K562 (cell line): ENCODE measurements around the gene KRT28. TPM values are rescaled to one million over a fixed set of nuclear protein-coding genes. Genes with fewer than 3 reads are reported as not detected.
A peak's percentile ranks its signal among the peaks of the same experiment; 100 is the strongest.

Source experiments
- ATAC-seq: fragments of 200-7000 bp; cut with Tn5 transposase; 3 replicates; pipeline ENCODE4 v1.9.1; 2020; ENCODE audit warnings: moderate library complexity
- BruUV-seq: library from RNA; stranded (reverse); fragments of 400-500 nt; replicated peaks from 2 replicates; lab custom pipeline; 2021; lab: Mats Ljungman, UMichigan
- CTCF ChIA-PET: fragments of 300-600 bp; formaldehyde crosslinking; extraction: SDS; loops from one replicate; lab custom pipeline; 2021; ENCODE audit warnings: low intra/inter-chr PET ratio; lab: Yijun Ruan, JAX
- POLR2A ChIA-PET: fragments of 300-600, 350-650 bp; sonication (Branson Sonifier 250); formaldehyde crosslinking; extraction: SDS; loops from one replicate; lab custom pipeline; 2021; ENCODE audit warnings: antibody characterized with exemption, inconsistent platforms; lab: Yijun Ruan, JAX
- DNase-seq, 4 experiments: peaks; one replicate each; pipeline versions ENCODE4 v3.0.0 to v3.0.0-alpha.2; 2011 to 2018; ENCODE audit warnings: low spot score in 3 of 4, mixed read lengths in 3 of 4; ENCODE audit errors: extremely low read depth in 1 of 4
- FAIRE-seq: peaks from 2 replicates; lab custom pipeline; 2011; peaks lifted over from hg19 to GRCh38; lab: Jason Lieb, UNC
- H2AFZ ChIP-seq: 2 replicates; pipeline ENCODE4 v1.6.0; 2011; ENCODE audit warnings: low read depth, low read length, control low read depth, inconsistent platforms
- H3K27ac ChIP-seq: fragments of 200-600 bp; 3 replicates; pipeline ENCODE4 v1.8.0; 2011; ENCODE audit warnings: low read depth, mild to moderate bottlenecking, control low read depth, inconsistent platforms, low read length, moderate library complexity, mixed read lengths; ENCODE audit errors: extremely low read depth
- H3K27me3 ChIP-seq, 2 experiments: fragments of 300-600 bp in 1 of 2; 2 replicates in 1 of 2; 3 replicates in 1 of 2; pipeline versions ENCODE4 v1.6.0 to v1.8.0; 2011; ENCODE audit warnings: inconsistent platforms in 2 of 2, low read length in 2 of 2, mild to moderate bottlenecking in 1 of 2, mixed read lengths in 1 of 2, moderate library complexity in 1 of 2; ENCODE audit not compliant: control insufficient read depth in 2 of 2, insufficient read depth in 2 of 2
- H3K36me3 ChIP-seq: fragments of 300-600 bp; 3 replicates; pipeline ENCODE4 v1.8.0; 2011; ENCODE audit warnings: mild to moderate bottlenecking, low read length, inconsistent platforms; ENCODE audit not compliant: control insufficient read depth, insufficient read depth
- H3K4me1 ChIP-seq, 2 experiments: fragments of 200-600 bp in 1 of 2; replicated peaks in 1 of 2; 2 replicates in 1 of 2; 3 replicates in 1 of 2; pipeline versions ENCODE4 v1.5.1 to v1.8.0; 2011; ENCODE audit warnings: inconsistent platforms in 2 of 2, low read length in 2 of 2, mild to moderate bottlenecking in 1 of 2, mixed read lengths in 1 of 2, moderate library complexity in 1 of 2; ENCODE audit not compliant: control insufficient read depth in 2 of 2, insufficient read depth in 2 of 2
- H3K4me2 ChIP-seq: 2 replicates; pipeline ENCODE4 v1.6.1; 2011; ENCODE audit warnings: low read length, control low read depth, inconsistent platforms, mixed read lengths; ENCODE audit not compliant: insufficient read depth
- H3K4me3 ChIP-seq: fragments of 200-600 bp; sonication (generic), shearing (Covaris generic); 2 replicates; pipeline ENCODE4 v1.5.1; 2016; ENCODE audit warnings: control low read depth, inconsistent platforms
- H3K79me2 ChIP-seq: fragments of 200-600 bp; 3 replicates; pipeline ENCODE4 v1.8.0; 2011; ENCODE audit warnings: low read length, inconsistent platforms; ENCODE audit not compliant: control insufficient read depth, insufficient read depth
- H3K9ac ChIP-seq, 2 experiments: 2 replicates each; pipeline versions ENCODE4 v1.6.0 to v1.6.1; 2011; ENCODE audit warnings: low read depth in 2 of 2, low read length in 2 of 2, control low read depth in 1 of 2, inconsistent platforms in 1 of 2, mild to moderate bottlenecking in 1 of 2, mixed read lengths in 1 of 2; ENCODE audit not compliant: insufficient read depth in 1 of 2
- H3K9me1 ChIP-seq: one replicate; pipeline ENCODE4 v1.6.0; 2011; ENCODE audit warnings: inconsistent platforms, mild to moderate bottlenecking, low read length, moderate library complexity; ENCODE audit not compliant: control insufficient read depth, insufficient read depth
- H3K9me3 ChIP-seq: replicated peaks from 2 replicates; pipeline ENCODE4 v1.5.1; 2011; ENCODE audit warnings: low read depth, low read length, inconsistent platforms; ENCODE audit not compliant: control insufficient read depth, insufficient read depth
- H4K20me1 ChIP-seq: replicated peaks from 2 replicates; pipeline ENCODE4 v1.6.1; 2011; ENCODE audit warnings: low read length, inconsistent platforms, mixed read lengths; ENCODE audit not compliant: control insufficient read depth, insufficient read depth
- ARHGAP35 ChIP-seq: fragments of 450-650 bp; IDR thresholded peaks from 2 replicates; pipeline ENCODE4 v1.6.1; 2018; ENCODE audit not compliant: partially characterized antibody
- EHMT2 ChIP-seq: fragments of 450-650 bp; IDR thresholded peaks from 2 replicates; pipeline ENCODE4 v1.6.1; 2018; ENCODE audit warnings: antibody characterized with exemption
- RFX1 ChIP-seq: fragments of 450-650 bp; IDR thresholded peaks from 2 replicates; pipeline ENCODE4 v1.6.1; 2016; ENCODE audit warnings: mild to moderate bottlenecking, moderate library complexity
- ZNF561 ChIP-seq: fragments of 450-650 bp; formaldehyde crosslinking; conservative IDR thresholded peaks from 2 replicates; pipeline ENCODE4 v1.4.0; 2020; ENCODE audit warnings: mild to moderate bottlenecking, moderate library complexity
- WGBS: fragments of 100-300 bp; shearing (Covaris generic); methylation state at CpG from one replicate; pipeline ENCODE4 v1.1.6; 2016; ENCODE audit warnings: low coverage, mixed read lengths; ENCODE audit not compliant: insufficient coverage; ENCODE audit errors: missing lambda C conversion rate; 5-methylcytosine and 5-hydroxymethylcytosine counted together
- in situ Hi-C: fragments of 300-500 bp; cut with MboI; formaldehyde crosslinking; loops from 4 replicates; pipeline ENCODE4 v1.15.0; 2018; ENCODE audit warnings: inconsistent platforms, mixed read lengths
- intact Hi-C: fragments of 100-400 bp; cut with micrococcal nuclease; formaldehyde crosslinking; loops from 2 replicates; pipeline ENCODE4 v1.14.2; 2022
- polyA plus RNA-seq, 8 experiments: library from polyadenylated mRNA; depleted of rRNA in 4 of 8; stranded (reverse) in 5 of 8; unstranded in 3 of 8; fragments of >200 nt; fragmentation: Nextera tagmentation in 2 of 8; fragmentation: Illumina TruSeq in 1 of 8; extraction: Ambion mirVana in 2 of 8; extraction: Trizol in 1 of 8; gene quantifications; 2 replicates each; pipeline versions ENCODE4 v1.2.1 to v1.2.3, GENCODE V29; 2011 to 2014; ENCODE audit warnings: inconsistent platforms in 1 of 8, missing spikeins in 1 of 8
- total RNA-seq, 7 experiments: library from RNA; depleted of rRNA in 6 of 7; stranded (reverse); fragments of >200 nt in 6 of 7; fragmentation: Illumina TruSeq in 2 of 7; extraction: Trizol in 2 of 7; gene quantifications; 2 replicates each; pipeline versions ENCODE4 v1.2.1 to v1.2.3, GENCODE V29; 2011 to 2021; ENCODE audit warnings: low replicate concordance in 1 of 7
- TF ChIP-seq, protein P1 (sequence below), 2 experiments: fragments of 450-650 bp; formaldehyde crosslinking in 1 of 2; IDR thresholded peaks; 2 replicates each; pipeline versions ENCODE4 v1.4.0 to v1.6.1; 2014 to 2020; ENCODE audit warnings: mild to moderate bottlenecking in 2 of 2, borderline replicate concordance in 1 of 2, low read depth in 1 of 2

Gene KRT28
- total and polyA plus RNA-seq, 9 of the 15 experiments (the other 6 are each of a cell fraction or from before 2014, with no cell fraction given) = not detected

- no peak for DNase-seq
- ChIA-PET CTCF (no interaction called here), POLR2A (interaction anchor here (1.2 to 2.0 kb wide), 3 partner anchors 9 to 881 kb away, joined by 3 to 8 read pairs (median 3); no protein-coding TSS in a partner anchor)
- Histone ChIP-seq H3K9me3 (no peaks in the 10 kb centered on the region), H3K27me3 (peaks cover 3 to 10% of the 10 kb centered on the region in 2 experiments; a peak in 3 of 5 replicates), H3K4me1 (no peaks in the 10 kb centered on the region; a peak in 1 of 5 replicates), H3K36me3 (no peaks in the 10 kb centered on the region), H4K20me1 (no peaks in the 10 kb centered on the region), H3K9ac (no peak overlapping the region), H3K4me2 (no peak overlapping the region), H2AFZ (no peak overlapping the region), H3K4me3 (no peak overlapping the region), H3K9me1 (no peaks in the 10 kb centered on the region), H3K27ac (no peak overlapping the region), H3K79me2 (no peaks in the 10 kb centered on the region)
- no peak for FAIRE-seq
- 42% methylated on average over 2 of the region's 2 CpGs for WGBS
- intact Hi-C loops = no loop called here
- TF ChIP-seq RFX1 = peak; percentile 20; the same call in 1 of the 2 replicates
- no peak for TF ChIP-seq ZNF561 (CRISPR knock-in tag)
- no peak for ATAC-seq
- in situ Hi-C loops = loop anchor here (10.0 kb wide), 1 partner anchor 95 kb away; no protein-coding TSS in a partner anchor
- BruUV-seq = no TSS peak
These were observed 10.1 kb upstream of the KRT28 start for GRCh38 chr17:40809721-40810421.

- ATAC-seq (no peak), DNase-seq (no peak), FAIRE-seq (no peak)
- H3K4me1 ChIP-seq = no peaks in the 10 kb centered on the region; a peak in 1 of 5 replicates
- no peak overlapping the region for H3K9ac ChIP-seq
- POLR2A ChIA-PET = interaction anchor here (0.8 kb wide), 1 partner anchor 973 kb away, joined by 3 read pairs; no protein-coding TSS in a partner anchor
- no peak overlapping the region for H3K4me2 ChIP-seq
- intact Hi-C loops = no loop called here
- peaks cover 3 to 10% of the 10 kb centered on the region in 2 experiments; a peak in 4 of 5 replicates for H3K27me3 ChIP-seq
- no peaks in the 10 kb centered on the region for H3K9me1 ChIP-seq
- H3K9me3 ChIP-seq = no peaks in the 10 kb centered on the region
- H3K79me2 ChIP-seq = no peaks in the 10 kb centered on the region
- H3K36me3 ChIP-seq = no peaks in the 10 kb centered on the region
- H3K27ac ChIP-seq = no peak overlapping the region
- no peak overlapping the region for H3K4me3 ChIP-seq
- whole genome bisulfite sequencing = 24% methylated on average over 3 of the region's 3 CpGs
- in situ Hi-C loops = loop anchor here (10.0 kb wide), 1 partner anchor 99 kb away; no protein-coding TSS in a partner anchor
- H4K20me1 ChIP-seq = no peaks in the 10 kb centered on the region
- no TSS peak for BruUV-seq
- no peak overlapping the region for H2AFZ ChIP-seq
- CTCF ChIA-PET = no interaction called here
- TF ChIP-seq, protein P1, sequence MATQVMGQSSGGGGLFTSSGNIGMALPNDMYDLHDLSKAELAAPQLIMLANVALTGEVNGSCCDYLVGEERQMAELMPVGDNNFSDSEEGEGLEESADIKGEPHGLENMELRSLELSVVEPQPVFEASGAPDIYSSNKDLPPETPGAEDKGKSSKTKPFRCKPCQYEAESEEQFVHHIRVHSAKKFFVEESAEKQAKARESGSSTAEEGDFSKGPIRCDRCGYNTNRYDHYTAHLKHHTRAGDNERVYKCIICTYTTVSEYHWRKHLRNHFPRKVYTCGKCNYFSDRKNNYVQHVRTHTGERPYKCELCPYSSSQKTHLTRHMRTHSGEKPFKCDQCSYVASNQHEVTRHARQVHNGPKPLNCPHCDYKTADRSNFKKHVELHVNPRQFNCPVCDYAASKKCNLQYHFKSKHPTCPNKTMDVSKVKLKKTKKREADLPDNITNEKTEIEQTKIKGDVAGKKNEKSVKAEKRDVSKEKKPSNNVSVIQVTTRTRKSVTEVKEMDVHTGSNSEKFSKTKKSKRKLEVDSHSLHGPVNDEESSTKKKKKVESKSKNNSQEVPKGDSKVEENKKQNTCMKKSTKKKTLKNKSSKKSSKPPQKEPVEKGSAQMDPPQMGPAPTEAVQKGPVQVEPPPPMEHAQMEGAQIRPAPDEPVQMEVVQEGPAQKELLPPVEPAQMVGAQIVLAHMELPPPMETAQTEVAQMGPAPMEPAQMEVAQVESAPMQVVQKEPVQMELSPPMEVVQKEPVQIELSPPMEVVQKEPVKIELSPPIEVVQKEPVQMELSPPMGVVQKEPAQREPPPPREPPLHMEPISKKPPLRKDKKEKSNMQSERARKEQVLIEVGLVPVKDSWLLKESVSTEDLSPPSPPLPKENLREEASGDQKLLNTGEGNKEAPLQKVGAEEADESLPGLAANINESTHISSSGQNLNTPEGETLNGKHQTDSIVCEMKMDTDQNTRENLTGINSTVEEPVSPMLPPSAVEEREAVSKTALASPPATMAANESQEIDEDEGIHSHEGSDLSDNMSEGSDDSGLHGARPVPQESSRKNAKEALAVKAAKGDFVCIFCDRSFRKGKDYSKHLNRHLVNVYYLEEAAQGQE (IDR thresholded peaks at IDR 0.05; ENCODE audit: borderline replicate concordance) = peak; percentile 88
- TF ChIP-seq, protein P1 (CRISPR knock-in tag; IDR thresholded peaks at IDR 0.05; ENCODE audit: low read depth) = no peak
- TF ChIP-seq EHMT2 (peak; percentile 47; the same call in 1 of the 2 replicates), ARHGAP35 (no peak)
These were observed 6.4 kb upstream of the KRT28 start for GRCh38 chr17:40806131-40806530.
